ENCODE data around the gene IL4I1. TPM values are rescaled to one million over a fixed set of nuclear protein-coding genes. Genes with fewer than 3 reads are reported as not detected.

IL4I1 gene
- total and polyA plus RNA-seq, 2 of the 8 experiments (the other 6 are each of a cell fraction or from before 2014, with no cell fraction given) = 0.41 to 0.76 TPM

DNA sequence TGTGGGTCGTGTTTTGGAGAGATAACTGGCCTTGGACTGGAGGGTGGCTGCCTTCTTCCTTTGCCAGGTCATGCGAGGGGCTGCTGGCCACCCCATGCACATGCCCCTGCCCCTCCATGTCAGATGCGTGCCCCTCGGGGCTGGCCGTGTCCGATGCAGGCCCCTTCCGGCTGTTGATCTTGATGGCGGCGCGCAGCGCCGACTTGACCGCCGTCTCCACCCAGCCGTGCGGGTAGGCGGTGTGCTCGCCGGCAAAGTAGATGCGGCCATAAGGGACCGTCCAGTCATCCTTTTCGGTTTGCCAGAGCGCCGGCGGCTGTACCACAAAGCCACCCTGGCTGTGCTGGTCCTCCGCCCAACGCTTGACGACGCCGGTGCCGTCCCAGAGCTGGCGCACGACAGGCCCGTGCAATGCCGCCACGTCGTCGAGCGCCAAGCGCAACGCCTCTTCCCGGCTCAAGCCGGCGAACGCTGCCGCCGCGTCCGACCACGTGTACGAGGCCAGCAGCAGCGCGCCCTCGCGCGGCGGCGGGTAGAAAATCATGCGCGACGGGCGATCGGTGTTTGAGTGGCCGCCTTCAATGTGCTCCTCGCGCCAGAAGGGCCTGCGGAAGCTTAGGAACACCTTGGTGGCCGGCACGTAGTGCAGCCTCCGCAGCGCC lies 6.9 kb downstream of the IL4I1 start:
- no peaks in the 10 kb centered on the region for H3K79me2 ChIP-seq (ENCODE audit: control insufficient read depth in 1 of 2, insufficient read depth in 2 of 2, low read length in 2 of 2)
- peak overlapping the region; percentile 95 for H4K91ac ChIP-seq (replicated peaks; ENCODE audit: insufficient read length, low read length)
- peaks cover 0 to 5% of the 10 kb centered on the region in 2 experiments for H4K20me1 ChIP-seq (replicated peaks in 1 of 2; ENCODE audit: control insufficient read depth in 1 of 2, insufficient read depth in 2 of 2, low read length in 2 of 2)
- H2BK20ac ChIP-seq (ENCODE audit: low read length) = no peak overlapping the region
- no peak overlapping the region for H3K56ac ChIP-seq (replicated peaks; ENCODE audit: insufficient read length, low read depth, low read length)
- H3K36me3 ChIP-seq (ENCODE audit: control insufficient read depth in 2 of 4, insufficient read depth in 4 of 4, low read length in 3 of 4) = peaks cover 0 to 12% (median 1%) of the 10 kb centered on the region in 4 experiments; a peak in 5 of 8 replicates
- H3K9me3 ChIP-seq (ENCODE audit: insufficient read depth in 2 of 2, low read depth in 1 of 2, low read length in 1 of 2) = peaks cover 0 to 10% of the 10 kb centered on the region in 2 experiments; a peak in 3 of 4 replicates
- 41% methylated on average over 70 of the region's 71 CpGs; no CpG with 5 or more reads in 1 of the 2 experiments for WGBS, 2 experiments (ENCODE audit: extremely low coverage in 1 of 2, insufficient coverage in 1 of 2, insufficient read length in 1 of 2, insufficient replicate concordance in 2 of 2, low coverage in 1 of 2, low lambda C conversion rate in 2 of 2, missing lambda C conversion rate in 1 of 2)
- H3K4me3 ChIP-seq (ENCODE audit: extremely low read depth in 1 of 4, insufficient read depth in 2 of 4, low read depth in 3 of 4, low read length in 4 of 4) = peak overlapping the region; percentile 35 to 61 (median 42); a peak in 7 of 8 replicates
- peak overlapping the region; percentile 65 to 95 for H3K4me2 ChIP-seq (ENCODE audit: insufficient read depth in 1 of 2, low read depth in 2 of 2, low read length in 2 of 2)
- H2BK15ac ChIP-seq (ENCODE audit: low read length) = peak overlapping the region; percentile 95; the same call in 1 of the 2 replicates
- H2AFZ ChIP-seq (ENCODE audit: low read length) = no peak overlapping the region
- H3K4me1 ChIP-seq (replicated peaks in 1 of 4; ENCODE audit: control insufficient read depth in 3 of 4, insufficient read depth in 4 of 4, low read length in 3 of 4) = peaks cover 0 to 10% (median 8%) of the 10 kb centered on the region in 4 experiments; a peak in 5 of 7 replicates
- peak overlapping the region; percentile 48 for H4K5ac ChIP-seq (ENCODE audit: insufficient read length, low read depth, low read length)
- H3K23ac ChIP-seq (ENCODE audit: insufficient read length) = no peak overlapping the region
- no peaks in the 10 kb centered on the region for H3K79me1 ChIP-seq (ENCODE audit: low read depth, low read length)
- no peak for FAIRE-seq
- no peak overlapping the region for H3K27ac ChIP-seq (ENCODE audit: low read depth, low read length)
- peak overlapping the region; percentile 90 for H3K18ac ChIP-seq (ENCODE audit: extremely low read depth, low read length)
- H3K9ac ChIP-seq (replicated peaks in 1 of 4; ENCODE audit: extremely low read depth in 1 of 4, low read depth in 3 of 4, low read length in 3 of 4) = peak overlapping the region in 1 of 4 experiments; percentile 48; a peak in 3 of 7 replicates
- H3K14ac ChIP-seq (ENCODE audit: insufficient read length) = no peak overlapping the region
- H2BK12ac ChIP-seq (ENCODE audit: low read depth, low read length) = no peak overlapping the region
- peak overlapping the region; percentile 69 for H3K4ac ChIP-seq (replicated peaks; ENCODE audit: insufficient read length, low read depth, low read length)
- peak overlapping the region; percentile 75; the same call in 1 of the 2 replicates for H2BK5ac ChIP-seq (ENCODE audit: low read depth, low read length)
- POLR2A ChIA-PET (ENCODE audit: partially characterized antibody) = interaction anchor here (0.8 to 9.5 kb wide), 18 partner anchors 8 to 214 kb away, joined by 3 to 82 read pairs (median 6); partner anchors contain the start of genes AKT1S1, ATF5, NUP62 and TBC1D17
- DNase-seq (ENCODE audit: low read depth in 1 of 2, low spot score in 2 of 2) = peak; percentile 88 to 94
- H2BK120ac ChIP-seq (replicated peaks; ENCODE audit: low read depth, low read length) = no peak overlapping the region
- H2AK5ac ChIP-seq (ENCODE audit: low read depth, low read length) = no peak overlapping the region
- peaks cover 0 to 11% (median 6%) of the 10 kb centered on the region in 4 experiments; a peak in 4 of 7 replicates for H3K27me3 ChIP-seq (replicated peaks in 1 of 4; ENCODE audit: control insufficient read depth in 3 of 4, extremely low read depth in 1 of 4, insufficient read depth in 3 of 4, low read length in 3 of 4)
- H3K23me2 ChIP-seq (ENCODE audit: low read depth, low read length) = peaks cover 2% of the 10 kb centered on the region; the same call in 1 of the 2 replicates
- CTCF ChIA-PET (ENCODE audit: partially characterized antibody) = interaction anchor here (1.0 to 1.6 kb wide), 11 partner anchors 10 to 39 kb away, joined by 3 to 9 read pairs (median 4); partner anchors contain the start of genes AKT1S1 and PTOV1
- H4K8ac ChIP-seq (ENCODE audit: extremely low read depth, insufficient read depth, low read length) = peak overlapping the region; percentile 93; the same call in 1 of the 2 replicates
- TF ChIP-seq SP2 (IDR thresholded peaks at IDR 0.05; ENCODE audit: low read length) (no peak), SP4 (IDR thresholded peaks at IDR 0.05; ENCODE audit: low read length) (no peak), FOSL1 (IDR thresholded peaks at IDR 0.05; ENCODE audit: insufficient read depth, low read depth, low read length) (no peak), NANOG (IDR thresholded peaks at IDR 0.05; ENCODE audit: insufficient read depth, low read depth, low read length, poor library complexity, severe bottlenecking) (peak; percentile 71), CREB1 (IDR thresholded peaks at IDR 0.05) (peak; percentile 82), TAF1 (IDR thresholded peaks at IDR 0.05; ENCODE audit: low read depth, low read length) (peak; percentile 32; the same call in 1 of the 2 replicates), CBX8 (IDR thresholded peaks at IDR 0.05; ENCODE audit: borderline replicate concordance, low read depth, low read length) (no peak), ASH2L (IDR thresholded peaks at IDR 0.05; ENCODE audit: low read length) (peak; percentile 64), KDM5A (IDR thresholded peaks at IDR 0.05; ENCODE audit: low read length) (no peak), ZNF274 (IDR thresholded peaks at IDR 0.05; ENCODE audit: borderline replicate concordance, extremely low read depth, low read length) (no peak)
- TF ChIP-seq, protein P1, sequence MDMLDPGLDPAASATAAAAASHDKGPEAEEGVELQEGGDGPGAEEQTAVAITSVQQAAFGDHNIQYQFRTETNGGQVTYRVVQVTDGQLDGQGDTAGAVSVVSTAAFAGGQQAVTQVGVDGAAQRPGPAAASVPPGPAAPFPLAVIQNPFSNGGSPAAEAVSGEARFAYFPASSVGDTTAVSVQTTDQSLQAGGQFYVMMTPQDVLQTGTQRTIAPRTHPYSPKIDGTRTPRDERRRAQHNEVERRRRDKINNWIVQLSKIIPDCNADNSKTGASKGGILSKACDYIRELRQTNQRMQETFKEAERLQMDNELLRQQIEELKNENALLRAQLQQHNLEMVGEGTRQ (IDR thresholded peaks at IDR 0.05; ENCODE audit: low read length) = peak; percentile 32

All from H1 (cell line).